Activated CD8-positive, alpha-beta memory T cell treated with anti-CD3 and anti-CD28 coated beads for 4 hours (primary cell): ENCODE results near the gene PHEX.

ENCODE experiments used
- DNase-seq, 2 donors: peaks; one replicate each; pipeline ENCODE4 v3.0.0-alpha.2; 2020; ENCODE audit warnings: low read depth in 2 of 2

The PHEX gene

GRCh38 chrX:22148565-22148964, 116.4 kb downstream of the PHEX start:
- DNase-seq, result no peak

DNA sequence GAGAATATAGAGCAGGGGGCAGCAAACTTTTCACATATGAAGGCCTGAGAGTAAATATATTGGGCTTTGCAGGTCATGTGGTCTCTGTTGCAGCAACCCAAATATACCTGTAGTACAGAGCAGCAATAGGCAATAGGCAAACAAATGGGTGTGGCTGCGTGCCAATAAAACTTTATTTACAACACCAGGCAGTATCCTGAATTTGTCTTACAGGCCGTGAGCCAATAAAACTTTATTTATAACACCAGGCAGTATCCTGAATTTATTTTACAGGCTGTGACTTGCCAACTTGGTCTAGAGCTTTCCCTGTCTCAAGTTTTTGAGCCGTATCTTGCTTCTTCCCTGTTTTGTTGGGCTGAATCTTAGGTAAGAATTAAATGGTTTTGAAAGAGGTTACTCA, 118.2 kb downstream of the PHEX start:
- DNase-seq, result no peak

GRCh38 chrX:22155126-22155525, 123.0 kb downstream of the PHEX start:
- no peak for DNase-seq

- DNase-seq, result no peak
Measured at GRCh38 chrX:22159071-22159470, 126.9 kb downstream of the PHEX start.

DNA sequence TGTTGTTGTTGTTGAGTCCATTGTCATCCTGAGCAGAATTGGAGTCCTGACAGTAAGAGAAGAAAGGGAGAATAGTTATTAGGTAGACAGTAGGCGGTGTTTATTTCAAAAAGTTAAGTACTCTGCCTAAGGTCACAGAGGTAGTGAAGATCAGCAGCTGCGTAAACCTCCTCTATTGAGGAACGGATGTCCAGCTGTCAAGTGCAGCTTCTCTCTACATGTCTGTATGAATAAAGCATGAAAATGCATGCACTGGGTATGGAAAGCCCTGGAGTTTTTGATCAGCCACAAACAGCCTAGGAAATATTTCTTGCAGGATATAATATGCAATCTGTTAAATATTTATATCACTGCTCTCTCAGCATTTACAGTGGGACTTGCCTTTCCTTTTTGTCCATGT, 131.2 kb downstream of the PHEX start:
- DNase-seq, result no peak

DNA sequence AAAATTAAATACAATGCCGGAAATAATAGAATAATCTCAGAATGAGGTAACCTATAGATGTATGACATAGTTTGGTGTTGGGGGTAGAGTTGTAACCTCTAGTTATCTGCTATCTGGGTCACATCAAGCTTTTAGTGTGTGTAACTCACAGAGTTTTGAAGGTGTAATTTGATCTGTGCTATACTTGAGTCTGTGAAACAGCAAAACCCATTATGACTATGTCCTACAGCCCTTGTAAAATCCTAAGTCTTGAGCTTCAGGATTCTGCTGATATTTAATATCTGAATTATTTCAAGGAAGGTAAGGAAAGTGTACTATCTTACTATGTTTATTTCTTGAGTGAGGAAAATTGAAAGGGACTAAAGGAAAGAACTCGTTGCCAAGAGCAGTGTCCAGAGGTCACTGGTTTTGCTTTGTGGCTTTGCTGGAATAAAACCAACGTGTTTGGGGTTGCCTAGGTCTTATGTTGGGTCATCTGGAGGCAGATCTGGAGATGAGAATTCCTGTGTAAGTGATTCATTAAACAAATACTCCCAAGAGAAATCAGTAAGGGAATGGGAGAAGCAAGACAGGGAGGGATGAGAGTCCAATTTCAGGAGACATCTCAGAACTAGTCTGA, 132.8 kb downstream of the PHEX start:
- no peak for DNase-seq

- no peak for DNase-seq
Measured at GRCh38 chrX:22165732-22166457, 133.8 kb downstream of the PHEX start.

DNA sequence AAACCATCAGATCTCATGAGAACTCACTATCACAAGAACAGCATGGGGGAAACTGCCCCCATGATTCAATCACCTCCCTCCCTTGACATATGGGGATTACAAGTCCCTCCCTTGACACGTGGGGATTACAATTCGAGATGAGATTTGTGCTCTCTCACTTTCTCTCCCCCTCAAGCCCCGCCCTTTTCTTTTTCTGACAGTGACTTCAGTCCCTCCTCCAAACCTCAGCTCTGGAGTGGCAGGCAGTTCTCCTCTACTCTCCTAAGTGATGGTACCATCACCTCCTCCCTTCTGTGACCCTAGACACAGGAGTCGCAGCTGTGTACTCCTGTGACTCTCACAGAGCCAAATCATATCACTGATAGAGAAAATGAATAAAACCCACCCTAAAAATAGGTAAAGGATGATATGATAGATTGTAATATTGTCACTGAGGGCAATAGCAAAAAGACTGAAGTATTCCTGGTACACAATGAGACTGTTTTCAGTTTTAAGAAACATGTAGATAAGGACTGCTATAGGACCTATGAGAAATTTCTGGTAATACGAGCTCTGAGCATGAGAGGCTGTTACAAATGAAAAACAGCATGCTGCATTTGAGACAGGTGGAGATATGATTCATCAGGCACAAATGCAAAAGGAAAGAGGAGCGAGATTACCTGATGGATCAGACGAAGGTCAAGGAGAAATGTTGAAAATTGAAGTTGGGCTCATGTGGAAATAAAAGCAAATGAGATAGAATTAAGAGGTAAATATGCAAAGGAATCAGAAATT, 139.3 kb downstream of the PHEX start:
- DNase-seq, result no peak

DNA sequence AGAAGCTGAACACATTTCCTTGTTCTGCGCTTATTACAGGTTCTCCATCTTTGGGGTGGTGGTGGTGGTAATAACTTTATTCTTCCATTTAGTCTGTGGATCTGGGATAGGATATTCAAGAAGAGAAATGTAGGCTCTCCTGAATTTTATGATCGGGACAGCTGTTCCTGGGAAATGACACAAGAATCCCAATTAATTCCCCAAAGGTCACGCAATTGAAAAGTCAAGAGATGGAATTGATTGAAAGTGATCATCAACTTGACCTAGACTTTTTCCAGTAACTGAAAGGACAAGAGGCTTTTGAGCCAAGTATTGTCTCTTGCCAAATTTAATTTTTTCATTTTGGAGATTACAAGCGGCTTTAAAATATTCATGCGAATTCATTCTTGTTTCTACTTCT, 141.8 kb downstream of the PHEX start:
- no peak for DNase-seq

DNA sequence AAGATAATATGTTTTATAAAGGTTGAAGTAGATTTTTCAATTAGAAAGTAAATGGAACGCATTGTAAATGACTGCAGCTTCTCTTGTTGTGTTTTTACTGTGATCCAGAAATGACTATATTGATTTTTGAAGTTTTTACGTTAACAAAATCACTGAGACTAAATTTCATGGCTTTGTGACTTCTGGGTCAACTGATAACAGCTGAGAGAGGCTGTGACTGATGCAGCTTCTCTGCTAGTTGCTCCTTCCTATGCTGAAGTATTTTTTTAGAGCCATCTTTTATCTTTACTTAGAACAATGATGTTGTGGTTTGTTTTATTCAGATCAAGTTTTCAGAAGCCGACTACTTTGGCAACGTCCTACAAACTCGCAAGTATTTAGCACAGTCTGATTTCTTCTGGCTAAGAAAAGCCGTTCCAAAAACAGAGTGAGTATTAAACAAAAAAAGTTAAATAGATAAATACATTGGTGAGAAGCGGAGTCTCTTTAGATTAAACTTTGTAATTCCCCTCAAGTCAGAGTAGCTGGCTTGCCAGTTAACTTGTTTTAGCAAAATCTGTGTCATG, 145.9 kb downstream of the PHEX start:
- no peak for DNase-seq

- no peak for DNase-seq
Measured at GRCh38 chrX:22184096-22184495, 152.0 kb downstream of the PHEX start.

- DNase-seq, result no peak
Measured at GRCh38 chrX:22186165-22186564, 154.0 kb downstream of the PHEX start.

GRCh38 chrX:22192419-22193060, 160.4 kb downstream of the PHEX start:
- DNase-seq, result peak; percentile 1 to 6

DNA sequence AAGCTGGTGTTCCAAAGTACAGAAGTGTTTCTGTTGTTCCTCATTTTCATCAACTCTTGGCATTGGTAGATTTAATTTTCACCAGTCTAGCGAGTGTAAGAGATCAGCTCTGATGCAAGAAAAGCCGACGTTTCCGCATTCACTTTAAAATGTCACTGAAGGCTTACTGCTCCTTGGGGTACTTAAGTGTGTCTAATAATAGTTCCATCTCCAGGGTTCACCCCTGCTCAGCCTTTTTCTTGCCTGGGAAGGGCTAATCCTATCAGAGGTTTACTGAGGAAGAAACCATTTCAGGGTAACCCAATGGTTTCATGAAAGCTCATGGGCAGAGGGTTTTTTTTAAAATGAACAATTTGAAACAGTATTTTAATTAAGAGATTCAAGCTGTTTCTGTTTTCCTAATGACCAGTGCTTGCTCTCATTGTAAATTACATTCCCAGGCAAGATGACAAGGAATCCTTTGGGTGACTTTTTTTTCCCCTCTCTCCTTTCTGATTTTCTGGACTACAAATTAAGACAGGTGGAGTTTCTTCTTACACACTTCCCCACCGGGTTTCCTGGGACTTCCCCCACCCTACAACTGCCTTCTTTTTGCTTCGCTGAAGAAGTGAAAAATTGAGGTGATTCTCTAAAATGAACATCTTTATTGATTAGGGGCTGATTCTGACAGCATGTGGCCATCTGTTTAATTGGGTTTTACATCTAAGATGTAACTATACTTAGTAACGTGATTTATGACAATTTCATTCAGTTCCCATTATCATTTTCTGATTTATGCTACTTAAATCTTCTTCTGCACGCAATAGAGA, 161.9 kb downstream of the PHEX start:
- no peak for DNase-seq

DNA sequence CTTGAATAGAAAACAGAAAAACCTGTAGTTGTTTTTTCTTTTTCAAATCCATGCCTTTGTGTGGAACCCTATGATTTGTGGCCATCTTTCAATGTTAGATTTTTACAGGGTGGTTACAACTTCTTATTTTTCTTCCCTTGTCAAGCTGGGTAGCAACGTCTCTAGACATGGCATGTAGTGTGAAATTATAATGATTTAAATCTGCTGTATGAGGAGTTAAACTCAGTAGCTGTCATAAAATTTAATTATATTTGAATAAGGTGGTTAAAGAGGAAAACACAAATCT, 162.5 kb downstream of the PHEX start:
- DNase-seq, result no peak

DNA sequence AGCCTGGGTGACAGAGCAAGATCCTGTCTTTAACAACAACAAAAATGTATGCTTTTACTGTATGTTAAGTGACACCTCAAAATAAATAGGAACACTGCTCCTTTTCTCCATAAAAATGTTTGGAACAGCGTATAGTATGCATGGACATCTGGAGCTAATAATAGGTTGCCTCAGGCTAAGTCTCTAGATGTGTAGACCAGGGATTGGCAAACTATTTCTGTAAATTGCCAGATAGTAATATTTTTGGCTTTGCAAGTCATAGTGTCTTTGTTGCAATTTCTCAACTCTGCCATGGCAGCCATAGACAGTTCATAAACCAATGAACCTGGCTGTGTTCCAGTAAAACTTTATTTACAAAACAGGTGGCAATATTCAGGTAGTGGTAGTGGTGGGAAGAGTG, 164.0 kb downstream of the PHEX start:
- no peak for DNase-seq

- DNase-seq, result no peak
Measured at GRCh38 chrX:22202251-22202650, 170.1 kb downstream of the PHEX start.

GRCh38 chrX:22203186-22203585, 171.1 kb downstream of the PHEX start:
- no peak for DNase-seq

DNA sequence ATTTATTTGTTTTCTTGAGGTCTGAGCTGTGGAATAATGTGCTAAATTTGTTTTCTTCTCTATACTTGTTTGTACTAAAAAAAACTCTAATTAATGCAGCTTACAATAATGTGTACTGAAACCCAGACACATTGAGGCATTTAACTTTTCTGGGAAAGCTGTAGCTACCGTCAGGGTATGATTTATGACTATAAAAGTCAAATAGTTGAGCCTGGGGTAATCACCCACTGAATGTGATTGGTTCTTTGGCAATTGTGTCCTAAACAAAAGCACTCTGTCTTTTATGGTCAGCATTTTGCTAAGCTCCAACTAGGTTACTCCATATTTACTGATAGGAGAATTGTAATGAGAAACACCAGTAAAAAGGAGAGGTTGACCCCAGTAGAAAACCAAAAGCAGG, 174.7 kb downstream of the PHEX start:
- no peak for DNase-seq

- DNase-seq, result no peak
Measured at GRCh38 chrX:22220941-22221340, 188.8 kb downstream of the PHEX start.

DNA sequence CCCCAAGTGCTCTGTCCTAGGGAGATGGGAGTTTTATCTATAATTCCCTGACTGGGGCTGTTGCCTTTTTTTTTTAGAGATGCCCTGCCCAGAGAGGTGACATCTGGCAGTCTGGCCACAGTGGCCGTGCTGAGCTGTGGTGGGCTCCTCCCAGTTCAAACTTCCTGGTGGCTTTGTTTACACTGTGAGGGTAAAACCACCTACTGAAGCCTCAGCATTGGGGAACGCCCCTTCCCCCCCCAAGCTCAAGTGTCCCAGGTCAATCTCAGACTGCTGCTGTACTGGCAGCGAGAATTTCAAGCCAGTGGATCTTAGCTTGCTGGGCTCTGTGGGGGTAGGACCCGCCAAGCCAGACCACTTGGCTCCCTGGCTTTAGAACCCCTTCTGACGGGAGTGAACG, 202.3 kb downstream of the PHEX start:
- no peak for DNase-seq

- DNase-seq, result no peak
Measured at GRCh38 chrX:22237479-22237878, 205.4 kb downstream of the PHEX start.
